Measurements from ENCODE around the gene TRAM2. TPM values are rescaled to one million over a fixed set of nuclear protein-coding genes. Genes with fewer than 3 reads are reported as not detected.
A peak's percentile ranks its signal among the peaks of the same experiment; 100 is the strongest.

The TRAM2 gene
- total RNA-seq, 1 experiment from 2014 or later = 21.2 TPM

GRCh38 chr6:52513464-52513863 is 63.4 kb downstream of the TRAM2 start:
- Histone ChIP-seq H4K91ac (ENCODE audit: insufficient read length, low read depth, low read length) (no peak overlapping the region), H3K27me3 (ENCODE audit: insufficient read depth, low read length) (no peaks in the 10 kb centered on the region), H3K79me2 (ENCODE audit: insufficient read depth, low read length) (no peaks in the 10 kb centered on the region; the same call in 1 of the 2 replicates), H4K20me1 (ENCODE audit: control insufficient read depth, insufficient read depth, insufficient read length) (no peaks in the 10 kb centered on the region), H3K27ac (ENCODE audit: insufficient read length, low read depth, low read length) (no peak overlapping the region), H3K4me2 (ENCODE audit: insufficient read depth, insufficient read length, low read length) (no peak overlapping the region), H2BK12ac (ENCODE audit: insufficient read length, low read depth, low read length) (no peak overlapping the region), H2BK20ac (ENCODE audit: low read depth, low read length, poor library complexity, severe bottlenecking) (no peak overlapping the region), H3K23me2 (ENCODE audit: insufficient read length, low read depth, low read length, poor library complexity, severe bottlenecking) (no peaks in the 10 kb centered on the region), H3K14ac (ENCODE audit: insufficient read depth, low read length) (no peak overlapping the region), H4K5ac (ENCODE audit: insufficient read length, low read depth, low read length) (no peak overlapping the region), H3K9ac (ENCODE audit: extremely low read depth, insufficient read length, low read length) (no peak overlapping the region), H3K4me1 (ENCODE audit: insufficient read depth, low read length) (peaks cover 7% of the 10 kb centered on the region; the same call in 1 of the 2 replicates), H3K4ac (ENCODE audit: low read depth, low read length) (no peak overlapping the region), H3K56ac (ENCODE audit: insufficient read length, low read depth, low read length) (no peak overlapping the region), H3T11ph (ENCODE audit: low read length) (no peak overlapping the region), H2AFZ (ENCODE audit: low read length) (no peak overlapping the region), H2AK5ac (ENCODE audit: insufficient read length, low read length) (no peak overlapping the region), H3K79me1 (ENCODE audit: insufficient read depth, low read depth, low read length, poor library complexity, severe bottlenecking) (no peaks in the 10 kb centered on the region), H3K18ac (ENCODE audit: insufficient read length, low read depth, low read length) (no peak overlapping the region), H4K8ac (replicated peaks; ENCODE audit: insufficient read length, low read depth, low read length) (no peak overlapping the region), H3K9me3 (ENCODE audit: control insufficient read depth, low read depth, low read length) (no peaks in the 10 kb centered on the region), H2BK5ac (ENCODE audit: insufficient read length, low read length) (no peak overlapping the region), H3K23ac (ENCODE audit: insufficient read length, low read depth, low read length) (no peak overlapping the region), H2BK15ac (ENCODE audit: low read depth, low read length) (no peak overlapping the region), H2BK120ac (ENCODE audit: low read depth, low read length, poor library complexity, severe bottlenecking) (no peak overlapping the region)
- Mint-ChIP-seq H3K4me1 (peaks cover 54 to 71% of the 10 kb centered on the region in 2 experiments), H3K9me3 (no peaks in the 10 kb centered on the region), H3K27me3 (ENCODE audit: low read depth) (no peaks in the 10 kb centered on the region), H3K4me3 (no peak overlapping the region; a peak in 1 of 5 replicates), H3K36me3 (ENCODE audit: insufficient read depth in 1 of 3, low read depth in 3 of 3) (peaks cover 11 to 46% (median 24%) of the 10 kb centered on the region in 3 experiments; a peak in 6 of 7 replicates), H3K27ac (peak overlapping the region in 2 of 3 experiments; percentile 63 to 90; a peak in 4 of 7 replicates)
- no peak for TF ChIP-seq CTCF (conservative IDR thresholded peaks at IDR 0.05)
- no CpG with 5 or more reads among the region's 2 CpGs for WGBS (ENCODE audit: extremely low coverage, insufficient read length, low lambda C conversion rate)
- no peak for DNase-seq

Measured in H9 (cell line).